Measurements from ENCODE around the gene AARS1. TPM values are rescaled to one million over a fixed set of nuclear protein-coding genes. Genes with fewer than 3 reads are reported as not detected.
A peak's percentile ranks its signal among the peaks of the same experiment; 100 is the strongest.

The AARS1 gene
- total RNA-seq, 4 donors from 2014 or later = 32.6 to 47.3 (median 40.6) TPM

DNA sequence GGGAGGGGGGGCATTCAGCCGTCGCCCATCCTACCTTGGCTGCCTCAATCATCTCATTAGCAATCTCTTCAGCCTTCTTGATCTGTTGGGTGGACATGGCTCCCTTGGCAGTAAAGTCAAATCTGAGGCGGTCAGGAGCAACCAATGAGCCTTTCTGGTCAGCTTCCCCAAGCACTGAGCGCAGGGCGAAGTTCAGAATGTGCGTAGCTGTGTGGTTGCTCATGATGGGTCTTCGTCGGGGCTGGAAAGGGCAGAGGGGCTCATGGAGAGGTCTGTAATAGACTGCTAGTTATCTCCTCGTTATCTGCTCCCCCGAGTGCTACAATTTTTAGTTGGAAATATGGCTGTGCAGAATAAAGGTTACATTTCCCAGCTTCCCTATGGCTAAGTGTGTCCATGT lies 30.4 kb downstream of the AARS1 start:
- TF ChIP-seq, protein P1, sequence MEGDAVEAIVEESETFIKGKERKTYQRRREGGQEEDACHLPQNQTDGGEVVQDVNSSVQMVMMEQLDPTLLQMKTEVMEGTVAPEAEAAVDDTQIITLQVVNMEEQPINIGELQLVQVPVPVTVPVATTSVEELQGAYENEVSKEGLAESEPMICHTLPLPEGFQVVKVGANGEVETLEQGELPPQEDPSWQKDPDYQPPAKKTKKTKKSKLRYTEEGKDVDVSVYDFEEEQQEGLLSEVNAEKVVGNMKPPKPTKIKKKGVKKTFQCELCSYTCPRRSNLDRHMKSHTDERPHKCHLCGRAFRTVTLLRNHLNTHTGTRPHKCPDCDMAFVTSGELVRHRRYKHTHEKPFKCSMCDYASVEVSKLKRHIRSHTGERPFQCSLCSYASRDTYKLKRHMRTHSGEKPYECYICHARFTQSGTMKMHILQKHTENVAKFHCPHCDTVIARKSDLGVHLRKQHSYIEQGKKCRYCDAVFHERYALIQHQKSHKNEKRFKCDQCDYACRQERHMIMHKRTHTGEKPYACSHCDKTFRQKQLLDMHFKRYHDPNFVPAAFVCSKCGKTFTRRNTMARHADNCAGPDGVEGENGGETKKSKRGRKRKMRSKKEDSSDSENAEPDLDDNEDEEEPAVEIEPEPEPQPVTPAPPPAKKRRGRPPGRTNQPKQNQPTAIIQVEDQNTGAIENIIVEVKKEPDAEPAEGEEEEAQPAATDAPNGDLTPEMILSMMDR (IDR thresholded peaks at IDR 0.05) = no peak
- TF ChIP-seq POLR2A (IDR thresholded peaks at IDR 0.05) = no peak
- H3K4me3 ChIP-seq (ENCODE audit: low read depth, poor library complexity, severe bottlenecking) = no peak overlapping the region
- 95 to 96% methylated on average over 10 of the region's 10 CpGs for WGBS, 2 donors
- no peak for DNase-seq (ENCODE audit: low spot score in 2 of 2)
- intact Hi-C loops (cut with DNase I; ENCODE audit: low total_unique reads) = no loop called here

DNA sequence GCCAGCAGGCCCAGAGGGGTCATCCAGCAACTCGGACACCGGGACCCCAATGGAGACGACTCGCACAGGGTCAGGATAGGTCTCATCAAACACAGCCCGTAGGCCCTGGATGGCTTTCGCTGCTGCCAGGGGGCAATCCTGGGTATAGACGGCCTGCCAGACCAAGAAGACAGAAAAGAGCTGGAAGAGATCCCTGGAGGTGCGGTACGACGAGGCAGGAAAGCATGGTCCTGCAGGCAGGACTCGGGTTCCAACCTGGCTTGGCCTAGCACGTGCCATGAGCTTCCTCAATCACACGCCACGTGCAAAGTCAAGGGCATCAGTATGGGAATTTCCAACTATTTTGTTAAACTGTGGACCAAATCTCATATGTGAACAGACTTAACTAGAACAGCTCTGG lies 31.2 kb downstream of the AARS1 start:
- DNase-seq (ENCODE audit: low spot score in 2 of 2) = peak in 1 of 2 donors; percentile 68
- no peak overlapping the region for H3K4me3 ChIP-seq (ENCODE audit: low read depth, poor library complexity, severe bottlenecking)
- intact Hi-C loops (cut with DNase I; ENCODE audit: low total_unique reads) = no loop called here
- TF ChIP-seq POLR2A (IDR thresholded peaks at IDR 0.05) = no peak
- TF ChIP-seq, protein P1 (IDR thresholded peaks at IDR 0.05) = no peak
- 94 to 96% methylated on average over 13 to 14 of the region's 14 CpGs for WGBS, 2 donors

- H3K4me3 ChIP-seq (ENCODE audit: low read depth, poor library complexity, severe bottlenecking) = no peak overlapping the region
- WGBS, 2 donors = 79 to 81% methylated on average over 4 of the region's 4 CpGs
- intact Hi-C loops (cut with DNase I; ENCODE audit: low total_unique reads) = no loop called here
- DNase-seq (ENCODE audit: low spot score in 2 of 2) = peak in 1 of 2 donors; percentile 77
- TF ChIP-seq POLR2A (IDR thresholded peaks at IDR 0.05) = no peak
- TF ChIP-seq, protein P1 (IDR thresholded peaks at IDR 0.05) = no peak
Measured at GRCh38 chr16:70257391-70257790, 31.9 kb downstream of the AARS1 start.

DNA sequence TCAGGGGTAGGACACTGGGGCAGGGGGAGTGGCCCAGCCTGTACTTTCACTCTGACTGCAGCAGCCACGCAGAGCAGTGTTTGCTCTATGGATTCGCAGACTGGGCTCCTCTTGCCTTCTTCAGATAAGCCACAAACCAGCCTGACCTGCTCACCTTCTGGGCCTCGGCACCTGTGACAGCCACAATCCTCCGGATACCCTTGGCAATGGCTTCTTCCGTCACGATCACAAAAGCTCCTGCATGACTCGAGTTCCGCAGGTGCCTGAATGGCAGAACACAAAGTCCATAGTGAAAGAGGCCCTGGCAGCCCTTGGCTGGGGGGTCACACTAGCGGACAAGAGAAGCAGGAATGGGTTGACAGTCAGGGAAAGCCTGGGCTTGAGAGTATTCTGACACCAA lies 33.7 kb downstream of the AARS1 start:
- WGBS, 2 donors = 97% methylated on average over 9 of the region's 9 CpGs
- DNase-seq (ENCODE audit: low spot score in 2 of 2) = peak in 1 of 2 donors; percentile 46
- intact Hi-C loops (cut with DNase I; ENCODE audit: low total_unique reads) = no loop called here
- no peak overlapping the region for H3K4me3 ChIP-seq (ENCODE audit: low read depth, poor library complexity, severe bottlenecking)
- TF ChIP-seq, protein P1 (IDR thresholded peaks at IDR 0.05) = no peak
- no peak for TF ChIP-seq POLR2A (IDR thresholded peaks at IDR 0.05)

GRCh38 chr16:70254965-70255286 lies 34.4 kb downstream of the AARS1 start:
- intact Hi-C loops (cut with DNase I; ENCODE audit: low total_unique reads) = no loop called here
- DNase-seq (ENCODE audit: low spot score in 2 of 2) = peak in 1 of 2 donors; percentile 67
- WGBS, 2 donors = 91 to 97% methylated on average over 12 of the region's 12 CpGs
- H3K4me3 ChIP-seq (ENCODE audit: low read depth, poor library complexity, severe bottlenecking) = no peak overlapping the region
- TF ChIP-seq, protein P1 (IDR thresholded peaks at IDR 0.05) = no peak
- no peak for TF ChIP-seq POLR2A (IDR thresholded peaks at IDR 0.05)

DNA sequence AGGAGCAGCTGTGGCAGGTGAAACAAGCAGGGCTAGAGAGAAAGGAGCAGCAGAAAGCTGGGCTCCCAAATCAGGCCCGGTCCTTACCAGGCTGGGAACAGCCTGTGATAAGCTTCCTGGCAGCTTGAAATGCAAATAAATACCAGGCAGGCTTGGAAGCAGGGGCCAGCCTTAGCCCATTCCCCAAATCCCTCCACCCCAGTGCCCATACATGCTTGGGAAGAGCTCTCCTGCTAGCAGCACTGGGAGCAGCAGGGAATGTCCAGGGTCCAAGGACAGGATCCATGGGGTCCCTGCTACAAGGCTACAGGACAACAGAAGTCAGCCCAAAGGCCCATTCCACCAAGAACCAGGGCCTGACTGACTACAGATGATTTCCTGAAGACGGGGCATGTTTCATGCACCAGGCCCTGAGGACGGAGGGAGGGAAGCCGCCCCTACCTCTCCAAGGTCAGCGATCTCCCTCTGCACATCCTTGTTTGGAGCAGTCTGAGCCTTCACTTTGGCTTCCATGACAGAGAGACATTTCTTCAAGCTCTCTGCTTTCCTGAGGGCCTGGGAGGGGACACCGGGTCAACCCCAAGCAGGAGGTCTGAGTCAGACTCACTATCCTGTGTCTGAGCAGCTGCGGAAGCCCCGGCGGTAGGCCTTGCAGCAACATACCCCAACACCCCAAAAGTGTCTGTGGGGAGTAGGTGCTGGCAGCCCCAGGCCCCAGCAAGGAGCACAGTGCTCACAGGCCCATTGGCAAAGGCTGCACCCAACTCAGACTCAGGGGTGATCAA lies 34.9 kb downstream of the AARS1 start:
- intact Hi-C loops (cut with DNase I; ENCODE audit: low total_unique reads) = no loop called here
- TF ChIP-seq, protein P1 (IDR thresholded peaks at IDR 0.05) = no peak
- TF ChIP-seq POLR2A (IDR thresholded peaks at IDR 0.05) = no peak
- no peak overlapping the region for H3K4me3 ChIP-seq (ENCODE audit: low read depth, poor library complexity, severe bottlenecking)
- 91 to 94% methylated on average over 9 of the region's 9 CpGs for WGBS, 2 donors
- peak in 1 of 2 donors; percentile 66 for DNase-seq (ENCODE audit: low spot score in 2 of 2)

All from lower leg skin (tissue), 4 donors.